GM19351 (cell line): ENCODE data around the gene IPO9.
"Not testable (repeated sequence)": the region's sequence is repeated elsewhere in the genome, so short reads cannot be mapped to it uniquely, and the experiment has no call there.

ENCODE experiments used
- ATAC-seq: cut with Tn5 transposase; IDR thresholded peaks from one replicate; pipeline ENCODE4 v1.9.1; 2021; ENCODE audit warnings: mild to moderate bottlenecking, moderate library complexity; ENCODE audit not compliant: unreplicated experiment

The IPO9 gene

DNA sequence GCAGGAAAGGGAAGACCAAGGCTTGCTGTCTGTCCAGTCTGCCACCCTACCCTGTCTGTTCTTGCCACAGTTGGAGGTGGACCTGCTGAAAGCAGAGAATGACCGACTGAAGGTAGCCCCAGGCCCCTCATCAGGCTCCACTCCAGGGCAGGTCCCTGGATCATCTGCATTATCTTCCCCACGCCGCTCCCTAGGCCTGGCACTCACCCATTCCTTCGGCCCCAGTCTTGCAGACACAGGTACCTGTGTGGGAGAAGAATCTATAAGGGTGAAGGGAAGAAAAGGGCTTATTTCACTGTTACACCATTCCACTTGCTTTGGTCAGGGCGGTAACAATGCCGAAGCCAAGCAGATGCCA is 20.3 kb upstream of the IPO9 start:
- ATAC-seq = no peak

GRCh38 chr1:201809876-201810275 is 19.1 kb upstream of the IPO9 start:
- ATAC-seq = no peak

DNA sequence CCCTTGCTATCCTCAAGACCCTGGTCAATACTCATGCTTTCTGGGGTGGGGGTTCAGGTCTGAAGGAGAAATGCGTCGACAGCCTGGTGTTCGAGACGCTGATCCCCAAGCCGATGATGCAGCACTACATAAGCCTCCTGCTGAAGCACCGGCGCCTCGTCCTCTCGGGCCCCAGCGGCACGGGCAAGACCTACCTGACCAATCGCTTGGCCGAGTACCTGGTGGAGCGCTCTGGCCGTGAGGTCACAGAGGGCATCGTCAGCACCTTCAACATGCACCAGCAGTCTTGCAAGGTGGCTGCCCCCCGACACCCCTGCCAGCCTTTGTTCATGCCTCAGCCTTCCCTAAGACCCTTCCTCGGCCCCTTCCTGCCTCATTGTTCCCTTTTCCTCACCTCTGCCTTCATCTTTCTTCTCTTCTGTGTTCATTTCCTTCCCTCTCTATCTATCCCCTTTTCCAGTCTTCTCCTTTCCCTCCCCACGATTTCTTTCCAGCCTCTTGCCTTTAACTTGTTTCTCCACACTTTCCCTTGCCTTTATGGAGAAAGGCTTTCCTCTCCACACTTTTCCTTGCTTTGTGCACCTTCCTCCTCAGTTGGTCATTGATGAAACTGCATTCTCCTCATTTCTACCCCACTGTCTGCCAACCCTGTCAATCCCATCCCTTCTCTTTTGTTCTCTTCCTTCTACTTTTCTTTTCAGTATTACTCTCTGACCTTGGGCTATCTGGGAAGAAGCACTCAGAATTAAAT is 18.3 kb upstream of the IPO9 start:
- ATAC-seq = no peak

- ATAC-seq = no peak
These were observed 15.7 kb upstream of the IPO9 start for GRCh38 chr1:201813226-201813625.

GRCh38 chr1:201816309-201816854 is 12.6 kb upstream of the IPO9 start:
- ATAC-seq = no peak

GRCh38 chr1:201818971-201819750 is 9.8 kb upstream of the IPO9 start:
- no peak for ATAC-seq

DNA sequence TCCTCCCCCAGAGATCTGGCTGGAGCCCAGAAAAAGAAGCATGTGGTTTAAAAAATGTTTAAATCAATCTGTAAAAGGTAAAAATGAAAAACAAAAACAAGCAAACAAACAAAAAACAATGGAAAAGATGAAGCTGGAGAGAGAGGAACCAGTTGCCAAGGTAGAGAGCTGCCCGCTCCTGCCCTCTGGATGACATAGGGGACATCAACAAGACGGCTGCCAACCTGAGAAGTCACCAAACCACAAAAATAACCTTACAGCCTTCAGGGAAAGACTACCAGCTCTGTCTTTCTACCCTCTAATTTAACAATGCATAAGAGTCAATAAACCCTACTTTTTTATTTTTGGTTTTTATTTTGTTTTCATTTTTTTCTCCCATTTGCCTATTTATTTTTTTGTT is 8.5 kb upstream of the IPO9 start:
- ATAC-seq = no peak

GRCh38 chr1:201825245-201825644 is 3.7 kb upstream of the IPO9 start:
- no peak for ATAC-seq

GRCh38 chr1:201826830-201827229 is 2.1 kb upstream of the IPO9 start:
- ATAC-seq = no peak

DNA sequence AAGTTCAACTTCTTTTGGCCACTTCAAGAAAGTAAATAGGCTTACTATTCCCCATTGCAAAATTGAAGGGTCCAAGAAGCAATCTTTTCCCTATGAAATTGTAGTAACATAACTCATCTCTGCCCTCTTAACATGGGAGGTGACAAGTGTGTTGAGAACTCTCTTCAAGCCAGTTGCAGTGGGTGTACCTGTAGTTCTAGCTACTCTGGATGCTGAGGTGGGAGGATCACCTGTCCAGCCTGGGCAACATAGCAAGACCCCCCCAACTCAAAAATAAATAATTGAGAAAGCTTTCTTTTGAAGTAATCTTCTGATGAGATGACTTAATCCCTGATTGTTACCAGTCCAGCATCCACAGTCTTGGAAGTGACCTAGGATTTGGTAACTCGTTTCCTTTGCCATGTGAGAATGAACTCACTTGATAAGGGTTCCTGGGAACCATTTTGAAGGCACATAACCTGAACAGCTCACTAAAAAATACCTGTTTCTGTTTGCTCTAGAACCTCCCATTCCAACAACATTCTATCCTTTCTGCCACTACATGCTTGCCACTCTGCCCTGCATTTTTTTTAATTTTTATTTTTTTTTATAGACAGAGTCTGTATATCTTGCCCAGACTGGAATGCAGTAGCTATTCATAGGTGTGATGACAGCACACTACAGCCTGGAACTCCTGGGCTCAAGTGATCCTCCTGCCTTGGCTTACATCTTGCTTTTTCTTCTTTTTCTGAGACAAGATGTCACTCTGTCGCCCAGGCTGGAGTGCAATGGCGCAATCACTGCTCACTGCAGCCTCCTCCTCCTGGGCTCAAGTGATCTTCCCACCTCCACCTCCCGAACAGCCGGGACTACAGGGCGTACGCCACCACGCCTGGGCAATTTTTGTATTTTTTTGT is 1.4 kb upstream of the IPO9 start:
- ATAC-seq = no peak

DNA sequence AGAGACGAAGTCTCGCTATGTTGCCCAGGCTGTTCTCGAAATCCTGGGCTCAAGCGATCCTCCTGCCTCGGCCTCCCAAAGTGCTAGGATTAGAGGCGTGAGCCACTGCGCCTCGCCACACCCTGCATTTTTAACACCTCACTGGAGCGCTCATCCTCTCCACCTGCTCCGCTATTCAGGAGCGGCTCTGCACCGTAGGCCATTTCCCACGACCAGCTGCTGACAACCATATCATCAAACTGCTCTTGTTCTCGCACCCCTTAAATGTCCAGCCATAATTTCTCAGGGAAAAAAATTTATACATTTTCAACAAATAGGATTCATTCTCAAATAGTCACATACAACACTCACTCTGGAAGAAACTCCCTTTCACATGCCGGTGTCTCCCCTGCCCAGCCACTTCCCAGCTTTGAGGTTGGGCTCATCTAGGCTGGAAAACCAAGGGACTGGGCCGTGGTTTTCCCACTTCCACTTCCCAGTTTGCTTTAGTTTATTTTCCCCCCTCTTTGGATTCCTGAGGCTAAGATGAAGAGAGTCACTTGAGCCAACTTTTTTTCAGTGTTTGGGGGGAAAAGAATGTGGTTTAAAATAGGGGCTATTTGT is 639 bp upstream of the IPO9 start:
- no peak for ATAC-seq

- no peak for ATAC-seq
These were observed 2.4 kb downstream of the IPO9 start for GRCh38 chr1:201831371-201831770.

DNA sequence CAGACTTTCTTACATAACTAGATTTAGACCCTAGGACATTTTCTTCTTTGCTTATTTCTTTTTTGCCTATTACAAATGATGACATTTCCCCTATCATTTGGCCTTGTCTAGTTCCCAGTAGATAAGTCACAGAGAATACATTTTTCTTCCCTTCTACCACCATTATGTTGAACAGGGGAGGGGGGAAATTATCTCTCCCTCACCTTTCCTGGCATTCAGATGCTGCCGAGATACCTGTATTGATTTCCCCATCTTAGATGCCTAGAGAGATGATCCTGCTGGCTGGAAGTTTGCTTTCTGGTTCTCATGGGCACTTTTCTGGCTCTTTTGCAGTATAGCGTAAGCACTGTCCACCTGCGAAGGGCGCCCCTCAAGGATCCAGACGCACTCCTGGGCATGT is 5.7 kb downstream of the IPO9 start:
- no peak for ATAC-seq

DNA sequence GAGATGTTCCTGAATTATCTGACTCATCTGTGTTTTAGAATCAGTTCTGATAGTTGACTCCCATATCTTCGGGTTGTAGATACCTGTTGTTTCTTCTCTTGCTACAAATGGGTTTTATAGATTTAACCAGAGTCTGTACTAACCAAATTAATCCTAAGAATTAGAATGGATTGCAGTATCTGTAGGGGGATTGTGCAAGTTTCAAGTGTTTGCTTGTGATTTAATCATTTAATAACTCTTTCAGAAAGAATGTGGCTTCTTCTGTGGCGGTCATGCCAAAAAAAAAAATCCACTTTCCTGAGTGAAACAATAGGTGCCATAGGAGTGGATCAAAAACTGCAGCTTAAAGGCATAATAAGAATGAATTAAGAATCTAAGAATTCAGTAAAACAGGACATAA is 9.4 kb downstream of the IPO9 start:
- ATAC-seq = no peak

DNA sequence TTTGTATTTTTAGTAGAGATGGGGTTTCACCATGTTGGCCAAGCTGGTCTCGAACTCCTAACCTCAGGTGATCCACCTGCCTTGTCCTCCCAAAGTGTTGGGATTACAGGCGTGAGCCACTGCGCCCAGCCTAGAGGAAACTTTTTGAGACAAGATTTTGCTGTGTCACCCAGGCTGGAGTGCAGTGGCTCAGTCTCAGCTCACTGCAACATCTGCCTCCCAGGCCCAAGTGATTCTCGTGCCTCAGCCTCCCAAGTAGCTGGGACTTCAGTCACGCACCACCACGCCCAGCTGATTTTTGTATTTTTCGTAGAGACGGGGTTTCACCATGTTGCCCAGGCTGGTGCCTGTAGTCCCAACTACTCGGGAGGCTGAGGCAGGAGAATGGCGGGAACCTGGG is 10.1 kb downstream of the IPO9 start:
- not testable (repeated sequence) for ATAC-seq

GRCh38 chr1:201840055-201840454 is 11.1 kb downstream of the IPO9 start:
- ATAC-seq = no peak

DNA sequence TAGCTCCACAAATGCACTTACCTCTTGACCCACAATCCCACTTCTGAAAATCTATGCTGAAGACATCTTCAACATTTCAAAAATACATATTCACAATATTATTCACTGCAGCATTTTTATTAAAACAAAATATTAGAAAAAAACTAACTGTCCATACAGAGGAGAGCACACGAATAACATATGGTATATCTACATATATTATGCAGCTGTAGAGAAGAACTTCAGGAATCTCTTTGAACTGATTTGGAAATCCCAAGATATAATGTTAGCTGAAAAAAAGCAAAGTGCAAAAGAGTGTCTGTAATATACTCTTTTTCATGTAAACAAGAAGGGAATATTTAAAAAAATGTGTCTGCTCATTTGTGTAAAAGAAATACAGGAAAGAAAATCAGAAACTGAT is 11.5 kb downstream of the IPO9 start:
- no peak for ATAC-seq

- ATAC-seq = no peak
These were observed 12.4 kb downstream of the IPO9 start for GRCh38 chr1:201841265-201841912.

- ATAC-seq = no peak
These were observed 13.6 kb downstream of the IPO9 start for GRCh38 chr1:201842472-201843027.
